Measurements from ENCODE around the gene FBXO31.

DNA sequence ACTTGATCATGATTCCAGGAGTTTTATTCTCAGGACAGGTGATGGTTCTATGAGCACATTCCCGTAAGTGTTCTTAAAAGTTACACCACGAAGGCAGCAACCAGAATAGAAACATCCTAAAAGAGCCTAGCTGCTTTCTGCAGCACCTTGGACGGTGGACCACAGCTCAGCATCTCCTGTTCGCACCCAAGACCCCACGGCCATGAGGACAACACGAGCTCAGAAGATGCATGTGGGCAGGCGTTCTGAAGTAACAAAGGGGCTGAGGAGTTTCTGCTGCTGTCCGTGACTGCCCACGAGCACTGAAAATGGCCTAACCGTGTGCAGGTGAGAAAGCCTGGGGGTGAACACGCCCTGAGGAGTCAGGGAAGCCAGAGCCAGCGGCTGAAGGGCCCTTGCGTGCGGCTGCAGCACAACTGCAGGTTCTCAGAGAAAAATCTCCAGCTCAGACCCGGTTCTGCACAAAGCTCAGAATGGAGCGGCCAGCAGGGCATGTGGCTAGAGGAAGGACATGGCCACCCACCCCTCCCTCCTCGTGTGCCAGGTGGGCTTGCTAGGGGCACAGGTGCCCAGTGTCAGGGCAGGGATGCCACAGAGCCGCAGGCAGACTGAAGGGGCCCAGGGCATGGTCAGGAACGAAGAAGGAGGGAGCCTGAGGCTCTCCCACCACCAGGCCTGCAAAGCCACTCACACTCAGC is 55.6 kb downstream of the FBXO31 start:
- TF ChIP-seq, protein P1, sequence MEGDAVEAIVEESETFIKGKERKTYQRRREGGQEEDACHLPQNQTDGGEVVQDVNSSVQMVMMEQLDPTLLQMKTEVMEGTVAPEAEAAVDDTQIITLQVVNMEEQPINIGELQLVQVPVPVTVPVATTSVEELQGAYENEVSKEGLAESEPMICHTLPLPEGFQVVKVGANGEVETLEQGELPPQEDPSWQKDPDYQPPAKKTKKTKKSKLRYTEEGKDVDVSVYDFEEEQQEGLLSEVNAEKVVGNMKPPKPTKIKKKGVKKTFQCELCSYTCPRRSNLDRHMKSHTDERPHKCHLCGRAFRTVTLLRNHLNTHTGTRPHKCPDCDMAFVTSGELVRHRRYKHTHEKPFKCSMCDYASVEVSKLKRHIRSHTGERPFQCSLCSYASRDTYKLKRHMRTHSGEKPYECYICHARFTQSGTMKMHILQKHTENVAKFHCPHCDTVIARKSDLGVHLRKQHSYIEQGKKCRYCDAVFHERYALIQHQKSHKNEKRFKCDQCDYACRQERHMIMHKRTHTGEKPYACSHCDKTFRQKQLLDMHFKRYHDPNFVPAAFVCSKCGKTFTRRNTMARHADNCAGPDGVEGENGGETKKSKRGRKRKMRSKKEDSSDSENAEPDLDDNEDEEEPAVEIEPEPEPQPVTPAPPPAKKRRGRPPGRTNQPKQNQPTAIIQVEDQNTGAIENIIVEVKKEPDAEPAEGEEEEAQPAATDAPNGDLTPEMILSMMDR (IDR thresholded peaks at IDR 0.05; ENCODE audit: poor library complexity, severe bottlenecking): no peak
- TF ChIP-seq REST (IDR thresholded peaks at IDR 0.05; ENCODE audit: borderline replicate concordance) (no peak), SMC3 (conservative IDR thresholded peaks at IDR 0.05; ENCODE audit: poor library complexity) (no peak), EZH2 (IDR thresholded peaks at IDR 0.05; ENCODE audit: borderline replicate concordance, insufficient read depth, low read length, poor library complexity, severe bottlenecking) (no peak), POLR2AphosphoS5 (IDR thresholded peaks at IDR 0.05) (no peak), TAF1 (IDR thresholded peaks at IDR 0.05; ENCODE audit: low read depth) (no peak), RAD21 (conservative IDR thresholded peaks at IDR 0.05) (no peak), MXI1 (conservative IDR thresholded peaks at IDR 0.05; ENCODE audit: poor library complexity, severe bottlenecking) (no peak), EP300 (conservative IDR thresholded peaks at IDR 0.05; ENCODE audit: poor library complexity, severe bottlenecking) (no peak)
